GM06990 (cell line): ENCODE results near the gene CENPN.

Experiments
- DNase-seq: peaks from one replicate; pipeline ENCODE4 v3.0.0-alpha.2; 2011; ENCODE audit not compliant: insufficient read length; ENCODE audit errors: extremely low read depth
- H3K27me3 ChIP-seq: replicated peaks from 2 replicates; pipeline ENCODE4 v1.6.0; 2011; ENCODE audit warnings: low read length; ENCODE audit not compliant: control insufficient read depth, insufficient read depth
- H3K36me3 ChIP-seq: 2 replicates; pipeline ENCODE4 v1.5.1; 2011; ENCODE audit warnings: low read length; ENCODE audit not compliant: control insufficient read depth, insufficient read depth
- H3K4me3 ChIP-seq: replicated peaks from 2 replicates; pipeline ENCODE4 v1.5.1; 2011; ENCODE audit warnings: low read depth, mild to moderate bottlenecking, control low read depth, low read length
- CTCF ChIP-seq: IDR thresholded peaks from 2 replicates; pipeline ENCODE4 v1.5.1; 2011; ENCODE audit warnings: low read length, control low read depth, mild to moderate bottlenecking, inconsistent platforms; ENCODE audit not compliant: insufficient read depth, poor library complexity, severe bottlenecking

Gene CENPN

GRCh38 chr16:81041696-81042095 is 34.7 kb downstream of the CENPN start:
- Histone ChIP-seq H3K36me3 (peaks cover 15% of the 10 kb centered on the region), H3K4me3 (no peak overlapping the region), H3K27me3 (no peaks in the 10 kb centered on the region)
- DNase-seq = no peak
- no peak for TF ChIP-seq CTCF

DNA sequence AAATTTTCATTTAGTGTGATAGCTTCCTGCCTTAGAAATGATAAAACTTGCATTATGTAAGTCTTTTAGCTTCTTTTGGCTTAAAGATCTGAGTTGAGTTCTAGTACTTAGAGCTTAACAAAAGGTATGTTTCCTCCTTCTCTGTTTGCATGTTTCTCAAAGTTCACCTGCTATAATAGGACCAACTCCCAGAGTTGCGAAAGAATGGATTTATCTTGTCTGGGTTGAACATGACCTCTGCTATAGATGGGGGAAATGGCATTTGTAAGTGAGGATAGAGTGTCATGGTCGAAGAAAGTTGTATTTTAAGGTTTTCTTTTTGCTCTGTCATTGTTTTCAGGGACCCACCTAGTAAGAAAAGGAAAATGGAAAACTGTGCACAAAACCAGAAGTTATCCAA is 35.8 kb downstream of the CENPN start:
- no peak for TF ChIP-seq CTCF
- Histone ChIP-seq H3K36me3 (peaks cover 15% of the 10 kb centered on the region), H3K27me3 (no peaks in the 10 kb centered on the region), H3K4me3 (no peak overlapping the region)
- DNase-seq = no peak

DNA sequence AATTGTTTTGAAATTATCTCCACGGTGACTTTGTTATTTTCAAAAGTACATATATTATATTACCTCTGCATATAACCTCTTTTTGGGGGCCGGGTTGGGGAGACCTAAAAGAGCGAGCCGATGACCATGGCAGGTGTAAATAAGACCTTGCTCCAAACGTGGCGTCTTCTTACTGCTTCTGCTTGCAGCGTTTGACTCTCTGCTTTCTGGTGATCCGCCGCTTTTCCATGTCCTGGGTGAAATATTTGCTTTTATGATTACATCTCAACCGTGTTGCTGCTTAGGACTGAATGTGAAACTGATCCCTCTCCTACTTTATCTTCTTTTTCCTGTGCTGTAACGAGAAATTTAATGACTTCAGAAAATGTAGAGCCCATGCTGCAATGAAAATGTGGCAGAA is 46.7 kb downstream of the CENPN start:
- TF ChIP-seq CTCF = no peak
- DNase-seq = no peak
- no peaks in the 10 kb centered on the region for H3K36me3 ChIP-seq

GRCh38 chr16:81060576-81061306 is 53.7 kb downstream of the CENPN start:
- Histone ChIP-seq H3K36me3 (no peaks in the 10 kb centered on the region), H3K27me3 (no peaks in the 10 kb centered on the region), H3K4me3 (no peak overlapping the region)
- no peak for TF ChIP-seq CTCF
- no peak for DNase-seq

More for the DNA sequence above, 46.7 kb downstream of the CENPN start:
- Histone ChIP-seq H3K4me3 (no peak overlapping the region), H3K27me3 (no peaks in the 10 kb centered on the region)

DNA sequence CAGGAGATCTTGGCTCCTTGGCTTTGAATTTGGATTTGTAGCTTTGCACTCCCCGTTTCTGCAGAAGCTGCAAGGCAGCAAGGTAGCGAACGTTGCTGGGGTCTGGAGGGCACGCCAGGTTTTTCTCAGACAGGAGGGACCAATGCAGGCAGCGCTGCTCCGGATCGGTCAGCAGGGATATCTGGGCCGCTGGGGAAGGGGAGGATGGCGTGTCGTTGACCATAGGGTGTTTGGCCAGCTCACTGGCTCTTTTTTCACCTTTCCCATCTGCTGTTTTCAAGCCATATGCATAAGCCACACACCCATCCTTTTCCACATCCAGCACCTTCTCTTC is 54.3 kb downstream of the CENPN start:
- Histone ChIP-seq H3K27me3 (no peaks in the 10 kb centered on the region), H3K36me3 (no peaks in the 10 kb centered on the region), H3K4me3 (no peak overlapping the region)
- no peak for TF ChIP-seq CTCF
- DNase-seq = no peak
